Activated CD8-positive, alpha-beta memory T cell treated with anti-CD3 and anti-CD28 coated beads, Interleukin-2, amount 50 U/mL, for 24 hours (primary cell): ENCODE results near the gene HYAL3.
"Not testable (repeated sequence)": the region's sequence is repeated elsewhere in the genome, so short reads cannot be mapped to it uniquely, and the experiment has no call there.

Source experiments
- DNase-seq: peaks from one replicate; pipeline ENCODE4 v3.0.0-alpha.2; 2020; ENCODE audit errors: extremely low read depth

Gene HYAL3

GRCh38 chr3:50258029-50258680 lies 41.0 kb downstream of the HYAL3 start:
- no peak for DNase-seq

- DNase-seq, result no peak
Measured at GRCh38 chr3:50256978-50257890, 42.0 kb downstream of the HYAL3 start.

- DNase-seq, result no peak
Measured at GRCh38 chr3:50255251-50255615, 44.0 kb downstream of the HYAL3 start.

- no peak for DNase-seq
Measured at GRCh38 chr3:50254577-50255250, 44.5 kb downstream of the HYAL3 start.

GRCh38 chr3:50251220-50251619 lies 48.0 kb downstream of the HYAL3 start:
- DNase-seq, result no peak

GRCh38 chr3:50250514-50250913 lies 48.7 kb downstream of the HYAL3 start:
- no peak for DNase-seq

GRCh38 chr3:50249457-50249856 lies 49.7 kb downstream of the HYAL3 start:
- DNase-seq, result no peak

- DNase-seq, result no peak
Measured at GRCh38 chr3:50248387-50248786, 50.8 kb downstream of the HYAL3 start.

- peak; percentile 81 for DNase-seq
Measured at GRCh38 chr3:50246517-50246954, 52.7 kb downstream of the HYAL3 start.

- DNase-seq, result peak; percentile 83
Measured at GRCh38 chr3:50245831-50246516, 53.2 kb downstream of the HYAL3 start.

GRCh38 chr3:50245251-50245745 lies 53.9 kb downstream of the HYAL3 start:
- DNase-seq, result no peak

- DNase-seq, result not testable (repeated sequence)
Measured at GRCh38 chr3:50244813-50245212, 54.4 kb downstream of the HYAL3 start.

- no peak for DNase-seq
Measured at GRCh38 chr3:50243543-50243895, 55.7 kb downstream of the HYAL3 start.

- no peak for DNase-seq
Measured at GRCh38 chr3:50242851-50243542, 56.2 kb downstream of the HYAL3 start.
